SK-N-SH (cell line): ENCODE data around the gene KLHL7. TPM values are rescaled to one million over a fixed set of nuclear protein-coding genes. Genes with fewer than 3 reads are reported as not detected.
"Not testable (repeated sequence)": the region's sequence is repeated elsewhere in the genome, so short reads cannot be mapped to it uniquely, and the experiment has no call there.

Experiments used
- CTCF ChIA-PET: fragments of 300-600, 350-600 bp; formaldehyde crosslinking; extraction: SDS; loops from one replicate; lab custom pipeline; 2021; lab: Yijun Ruan, JAX
- POLR2A ChIA-PET: fragments of 350-600 bp; sonication (Branson Sonifier 250); formaldehyde crosslinking; extraction: SDS; loops from one replicate; lab custom pipeline; 2020; ENCODE audit warnings: antibody characterized with exemption, inconsistent platforms; lab: Yijun Ruan, JAX
- DNase-seq: peaks from one replicate; pipeline ENCODE4 v3.0.0; 2012
- H2AFZ ChIP-seq: fragments of 200-600 bp; sonication (generic); 2 replicates; pipeline ENCODE4 v1.8.1; 2016; ENCODE audit warnings: antibody characterized with exemption, mild to moderate bottlenecking, low read depth
- H3F3A ChIP-seq: fragments of 200-600 bp; sonication (generic); replicated peaks from 2 replicates; pipeline ENCODE3; 2016; ENCODE audit warnings: antibody characterized with exemption, mild to moderate bottlenecking; ENCODE audit not compliant: insufficient read depth
- H3K27ac ChIP-seq, 2 experiments: fragments of 200-500 bp in 1 of 2; fragments of 200-600 bp in 1 of 2; sonication (Bioruptor generic) in 1 of 2; sonication (generic), shearing (Covaris generic) in 1 of 2; 2 replicates each; pipeline versions ENCODE4 v1.5.1 to v1.6.1; 2014 to 2016; ENCODE audit warnings: low read depth in 2 of 2, inconsistent platforms in 1 of 2, low read length in 1 of 2, mild to moderate bottlenecking in 1 of 2, mixed read lengths in 1 of 2
- H3K27me3 ChIP-seq: fragments of 200-600 bp; sonication (generic), shearing (Covaris generic); 2 replicates; pipeline ENCODE4 v1.6.1; 2016; ENCODE audit warnings: mixed run types; ENCODE audit not compliant: insufficient read depth
- H3K36me3 ChIP-seq, 2 experiments: fragments of 200-500 bp in 1 of 2; fragments of 200-600 bp in 1 of 2; sonication (Bioruptor generic) in 1 of 2; sonication (generic) in 1 of 2; replicated peaks in 1 of 2; 2 replicates each; pipeline versions ENCODE3 to v1.5.1; 2014 to 2016; ENCODE audit warnings: low read length in 1 of 2, mild to moderate bottlenecking in 1 of 2; ENCODE audit not compliant: insufficient read depth in 2 of 2, control insufficient read depth in 1 of 2
- H3K4me1 ChIP-seq, 2 experiments: fragments of 200-500 bp in 1 of 2; fragments of 200-600 bp in 1 of 2; sonication (Bioruptor generic) in 1 of 2; sonication (generic), shearing (Covaris generic) in 1 of 2; 2 replicates each; pipeline versions ENCODE4 v1.5.1 to v1.6.1; 2014 to 2016; ENCODE audit warnings: low read depth in 1 of 2, low read length in 1 of 2, mixed run types in 1 of 2; ENCODE audit not compliant: insufficient read depth in 2 of 2, control insufficient read depth in 1 of 2
- H3K4me2 ChIP-seq: fragments of 200-600 bp; sonication (generic), shearing (Covaris generic); 2 replicates; pipeline ENCODE4 v1.6.1; 2017; ENCODE audit warnings: mixed run types
- H3K4me3 ChIP-seq, 2 experiments: fragments of 200-500 bp in 1 of 2; fragments of 200-600 bp in 1 of 2; sonication (Bioruptor generic) in 1 of 2; sonication (generic), shearing (Covaris generic) in 1 of 2; 2 replicates each; pipeline versions ENCODE4 v1.5.1 to v1.8.1; 2014 to 2016; ENCODE audit warnings: low read depth in 2 of 2, inconsistent platforms in 1 of 2, low read length in 1 of 2, mild to moderate bottlenecking in 1 of 2, mixed read lengths in 1 of 2, moderate library complexity in 1 of 2
- H3K79me2 ChIP-seq: fragments of 200-600 bp; sonication (generic); 2 replicates; pipeline ENCODE4 v1.8.1; 2017; ENCODE audit warnings: mild to moderate bottlenecking; ENCODE audit not compliant: insufficient read depth
- H3K9ac ChIP-seq: fragments of 200-600 bp; sonication (generic); 2 replicates; pipeline ENCODE4 v1.6.1; 2017; ENCODE audit warnings: mixed run types
- H3K9me2 ChIP-seq: fragments of 200-600 bp; sonication (generic); 2 replicates; pipeline ENCODE4 v1.6.1; 2017; ENCODE audit warnings: mixed run types
- H3K9me3 ChIP-seq: fragments of 200-600 bp; sonication (generic); 2 replicates; pipeline ENCODE4 v1.6.1; 2017; ENCODE audit warnings: mixed run types, mild to moderate bottlenecking, moderate library complexity
- H4K20me1 ChIP-seq: fragments of 200-600 bp; sonication (generic); 2 replicates; pipeline ENCODE4 v1.6.1; 2017; ENCODE audit warnings: mild to moderate bottlenecking, mixed run types; ENCODE audit not compliant: insufficient read depth
- CHD2 ChIP-seq: fragments of 150-350 bp; IDR thresholded peaks from 2 replicates; pipeline ENCODE4 v1.6.1; 2018; ENCODE audit warnings: low read length; ENCODE audit not compliant: partially characterized antibody
- ELF1 ChIP-seq: IDR thresholded peaks from 2 replicates; pipeline ENCODE4 v1.4.0; 2012
- EP300 ChIP-seq, 2 experiments: IDR thresholded peaks; 2 replicates each; pipeline versions ENCODE4 v1.4.0 to v1.6.1; 2012; ENCODE audit warnings: borderline replicate concordance in 1 of 2, low read depth in 1 of 2, low read length in 1 of 2
- FOSL2 ChIP-seq: IDR thresholded peaks from 2 replicates; pipeline ENCODE4 v1.4.0; 2012; ENCODE audit warnings: low read depth, mild to moderate bottlenecking, moderate library complexity, borderline replicate concordance
- FOXM1 ChIP-seq: IDR thresholded peaks from 2 replicates; pipeline ENCODE4 v1.4.0; 2012; ENCODE audit warnings: low read depth, mild to moderate bottlenecking
- GABPA ChIP-seq: IDR thresholded peaks from 2 replicates; pipeline ENCODE4 v1.4.0; 2012; ENCODE audit warnings: low read depth, mild to moderate bottlenecking
- MEF2A ChIP-seq: IDR thresholded peaks from 2 replicates; pipeline ENCODE4 v1.4.0; 2012; ENCODE audit warnings: low read depth, borderline replicate concordance
- NFIC ChIP-seq: IDR thresholded peaks from 2 replicates; pipeline ENCODE4 v1.4.0; 2012; ENCODE audit warnings: borderline replicate concordance
- RFX5 ChIP-seq: IDR thresholded peaks from 2 replicates; pipeline ENCODE4 v1.6.1; 2012; ENCODE audit warnings: mild to moderate bottlenecking, improper control_type of control experiment, low read length
- RXRA ChIP-seq: IDR thresholded peaks from 2 replicates; pipeline ENCODE4 v1.4.0; 2012; ENCODE audit warnings: low read depth, mild to moderate bottlenecking, borderline replicate concordance
- SMC3 ChIP-seq: IDR thresholded peaks from 2 replicates; pipeline ENCODE4 v1.6.1; 2012; ENCODE audit warnings: low read depth, low read length, improper control_type of control experiment
- TAF1 ChIP-seq: IDR thresholded peaks from 2 replicates; pipeline ENCODE4 v1.6.1; 2012; ENCODE audit warnings: low read depth, mild to moderate bottlenecking, low read length, moderate library complexity, borderline replicate concordance
- WGBS: methylation state at CpG from one replicate; pipeline ENCODE4 v1.1.6; 2017; ENCODE audit warnings: low lambda C conversion rate; 5-methylcytosine and 5-hydroxymethylcytosine counted together
- polyA plus RNA-seq, 3 experiments: library from polyadenylated mRNA; depleted of rRNA; stranded (reverse); fragments of >200 nt; gene quantifications; 2 replicates each; pipeline ENCODE4 v1.2.3, GENCODE V29; 2012
- TF ChIP-seq, protein P1 (sequence below): IDR thresholded peaks from 2 replicates; pipeline ENCODE4 v1.4.0; 2012; ENCODE audit warnings: low read depth
- TF ChIP-seq, protein P2 (sequence below): fragments of 150-350 bp; IDR thresholded peaks from 2 replicates; pipeline ENCODE4 v1.6.1; 2016; ENCODE audit warnings: mild to moderate bottlenecking, low read depth, low read length

KLHL7 gene
- polyA plus RNA-seq, 1 of the 3 experiments (the other 2 are of a cell fraction), result 30.8 TPM

DNA sequence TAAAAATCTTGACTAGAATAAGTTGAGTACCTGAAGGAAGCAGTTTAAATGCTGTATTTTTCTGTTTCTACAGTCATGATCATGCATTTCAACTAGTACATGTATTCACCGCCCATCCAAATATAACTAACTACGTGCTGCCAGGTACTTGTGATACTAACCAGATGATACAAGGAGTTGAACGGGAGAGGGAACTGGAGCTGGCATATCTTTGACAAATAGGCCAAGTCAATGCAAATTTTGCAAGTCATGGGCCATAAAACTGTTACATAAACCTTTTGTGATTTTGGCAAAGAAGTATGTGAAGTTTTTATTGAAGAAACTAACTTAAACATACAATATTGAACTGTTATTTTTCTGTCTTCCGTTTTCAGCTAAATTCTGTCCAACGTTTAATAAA is 90.7 kb downstream of the KLHL7 start:
- Histone ChIP-seq H3K9me3 (no peaks in the 10 kb centered on the region), H3F3A (no peaks in the 10 kb centered on the region), H3K27ac (peak overlapping the region in 1 of 2 experiments; percentile 19; a peak in 1 of 4 replicates), H3K9ac (no peak overlapping the region), H3K4me1 (peaks cover 0 to 7% of the 10 kb centered on the region in 2 experiments; a peak in 2 of 4 replicates), H3K79me2 (no peaks in the 10 kb centered on the region; the same call in 1 of the 2 replicates), H4K20me1 (no peaks in the 10 kb centered on the region), H2AFZ (no peak overlapping the region), H3K4me3 (no peak overlapping the region), H3K4me2 (no peak overlapping the region), H3K27me3 (no peaks in the 10 kb centered on the region), H3K9me2 (no peaks in the 10 kb centered on the region), H3K36me3 (peaks cover 53 to 58% of the 10 kb centered on the region in 2 experiments)
- CTCF ChIA-PET, result interaction anchor here (0.9 to 3.2 kb wide), 3 partner anchors 10 to 66 kb away, joined by 3 to 19 read pairs (median 3); no protein-coding TSS in a partner anchor
- TF ChIP-seq NFIC (no peak), FOXM1 (no peak), CHD2 (no peak), EP300 (IDR thresholded peaks at IDR 0.05; ENCODE audit: borderline replicate concordance in 1 of 2, low read depth in 1 of 2, low read length in 1 of 2) (no peak), TAF1 (no peak)
- TF ChIP-seq, protein P1, sequence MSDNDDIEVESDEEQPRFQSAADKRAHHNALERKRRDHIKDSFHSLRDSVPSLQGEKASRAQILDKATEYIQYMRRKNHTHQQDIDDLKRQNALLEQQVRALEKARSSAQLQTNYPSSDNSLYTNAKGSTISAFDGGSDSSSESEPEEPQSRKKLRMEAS, result no peak
- TF ChIP-seq, protein P2, sequence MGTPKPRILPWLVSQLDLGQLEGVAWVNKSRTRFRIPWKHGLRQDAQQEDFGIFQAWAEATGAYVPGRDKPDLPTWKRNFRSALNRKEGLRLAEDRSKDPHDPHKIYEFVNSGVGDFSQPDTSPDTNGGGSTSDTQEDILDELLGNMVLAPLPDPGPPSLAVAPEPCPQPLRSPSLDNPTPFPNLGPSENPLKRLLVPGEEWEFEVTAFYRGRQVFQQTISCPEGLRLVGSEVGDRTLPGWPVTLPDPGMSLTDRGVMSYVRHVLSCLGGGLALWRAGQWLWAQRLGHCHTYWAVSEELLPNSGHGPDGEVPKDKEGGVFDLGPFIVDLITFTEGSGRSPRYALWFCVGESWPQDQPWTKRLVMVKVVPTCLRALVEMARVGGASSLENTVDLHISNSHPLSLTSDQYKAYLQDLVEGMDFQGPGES, result no peak
- DNase-seq, result no peak
- 81% methylated on average over 5 of the region's 5 CpGs for WGBS
- POLR2A ChIA-PET, result no interaction called here

DNA sequence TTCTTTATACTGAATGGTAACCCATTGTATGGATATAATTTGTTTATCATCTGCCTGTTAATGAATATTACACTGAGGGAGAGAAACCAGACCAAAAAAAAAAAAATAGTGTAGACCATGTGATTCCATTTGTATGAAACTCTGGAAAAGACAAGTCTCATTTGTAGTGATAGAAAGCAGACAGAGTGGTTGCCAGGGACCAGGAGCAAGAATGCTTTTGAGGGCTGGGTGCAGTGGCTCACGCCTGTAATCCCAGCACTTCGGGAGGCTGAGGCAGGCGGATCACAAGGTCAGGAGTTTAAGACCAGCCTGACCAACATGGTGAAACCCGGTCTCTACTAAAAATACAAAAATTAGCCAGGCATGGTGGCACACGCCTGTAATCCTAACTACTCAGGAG is 92.2 kb downstream of the KLHL7 start:
- H3K9ac ChIP-seq, H3K4me2 ChIP-seq, H3K9me2 ChIP-seq, DNase-seq, H3F3A ChIP-seq, POLR2A ChIA-PET, H3K27me3 ChIP-seq, H3K9me3 ChIP-seq, H3K4me1 ChIP-seq, H3K79me2 ChIP-seq, H4K20me1 ChIP-seq, H3K4me3 ChIP-seq, H2AFZ ChIP-seq: not testable (repeated sequence)
- WGBS, result 88% methylated on average over 5 of the region's 5 CpGs
- Histone ChIP-seq H3K27ac (peak overlapping the region in 1 of 2 experiments; percentile 65; a peak in 2 of 4 replicates), H3K36me3 (peaks cover 50 to 51% of the 10 kb centered on the region in 2 experiments)
- CTCF ChIA-PET, result interaction anchor here (0.7 to 3.2 kb wide), 5 partner anchors 9 to 75 kb away, joined by 3 to 19 read pairs (median 3); no protein-coding TSS in a partner anchor
- 0 out of 2 replicates have a peak, but pooled peaks have one; percentile 38 for TF ChIP-seq RFX5
- peak in 1 of 2 experiments; percentile 17; a peak in 1 of 4 replicates for TF ChIP-seq EP300 (IDR thresholded peaks at IDR 0.05; ENCODE audit: borderline replicate concordance in 1 of 2, low read depth in 1 of 2, low read length in 1 of 2)

DNA sequence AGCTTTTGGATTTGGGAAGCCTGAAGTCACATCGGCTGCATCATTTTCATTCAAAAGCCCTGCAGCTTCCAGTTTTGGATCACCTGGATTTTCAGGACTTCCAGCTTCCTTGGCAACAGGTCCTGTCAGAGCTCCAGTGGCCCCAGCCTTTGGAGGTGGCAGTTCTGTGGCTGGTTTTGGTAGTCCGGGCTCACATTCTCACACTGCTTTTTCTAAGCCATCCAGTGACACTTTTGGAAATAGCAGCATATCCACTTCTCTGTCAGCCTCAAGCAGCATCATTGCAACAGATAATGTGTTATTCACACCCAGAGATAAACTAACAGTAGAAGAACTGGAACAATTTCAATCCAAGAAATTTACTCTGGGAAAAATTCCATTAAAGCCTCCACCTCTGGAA is 94.7 kb downstream of the KLHL7 start:
- Histone ChIP-seq H3K27ac (no peak overlapping the region), H3K79me2 (no peaks in the 10 kb centered on the region), H3K27me3 (no peaks in the 10 kb centered on the region), H3K4me2 (no peak overlapping the region), H3K4me3 (no peak overlapping the region), H3K9me2 (no peaks in the 10 kb centered on the region), H3K4me1 (peaks cover 0 to 8% of the 10 kb centered on the region in 2 experiments; a peak in 2 of 4 replicates), H2AFZ (no peak overlapping the region), H4K20me1 (no peaks in the 10 kb centered on the region), H3K9me3 (no peaks in the 10 kb centered on the region), H3K9ac (no peak overlapping the region), H3K36me3 (peaks cover 44 to 55% of the 10 kb centered on the region in 2 experiments), H3F3A (peaks cover 5% of the 10 kb centered on the region)
- ChIA-PET CTCF (interaction anchor here (0.7 to 2.5 kb wide), 7 partner anchors 9 to 486 kb away, joined by 3 to 20 read pairs (median 3); no protein-coding TSS in a partner anchor), POLR2A (interaction anchor here (0.6 kb wide), 1 partner anchor 42 kb away, joined by 4 read pairs; no protein-coding TSS in a partner anchor)
- no peak for TF ChIP-seq GABPA
- TF ChIP-seq FOSL2, result no peak
- TF ChIP-seq, protein P2, result no peak
- TF ChIP-seq RXRA, result no peak
- TF ChIP-seq MEF2A, result no peak
- TF ChIP-seq SMC3, result no peak
- no peak for TF ChIP-seq ELF1
- 94% methylated on average over 2 of the region's 2 CpGs for WGBS
- DNase-seq, result no peak
